D721Med (cell line): Measurements from ENCODE around the gene VLDLR.

Source experiments
- DNase-seq: peaks from one replicate; pipeline ENCODE4 v3.0.0; 2011; ENCODE audit warnings: low spot score; ENCODE audit not compliant: insufficient read length
- FAIRE-seq: peaks from 2 replicates; lab custom pipeline; 2011; peaks lifted over from hg19 to GRCh38; lab: Jason Lieb, UNC
- TF ChIP-seq, protein P1 (sequence below): IDR thresholded peaks from 2 replicates; pipeline ENCODE4 v1.5.1; 2012; ENCODE audit warnings: mild to moderate bottlenecking, control low read depth; ENCODE audit not compliant: insufficient read depth; ENCODE audit errors: missing control alignments

VLDLR gene

DNA sequence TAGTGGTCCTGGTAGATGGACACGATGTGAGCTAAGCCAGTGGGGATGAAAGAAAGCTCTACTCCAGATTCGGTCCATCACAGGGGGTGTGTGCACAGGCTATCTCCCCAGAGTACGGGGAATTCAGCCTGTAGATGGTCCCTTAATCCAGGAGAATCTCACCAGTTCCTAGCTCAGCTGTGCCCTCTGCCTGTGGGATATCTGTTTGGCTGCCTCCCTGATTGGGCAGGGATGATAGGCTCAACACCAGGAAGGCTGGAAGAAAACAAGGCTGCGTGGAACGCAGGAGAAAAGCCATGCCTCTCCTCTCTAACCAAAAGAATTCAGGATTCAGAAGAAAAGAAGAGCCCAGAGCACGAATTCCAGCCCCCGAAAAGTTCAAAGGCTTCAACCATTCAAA, 40.9 kb downstream of the VLDLR start:
- FAIRE-seq (no peak), DNase-seq (no peak)
- TF ChIP-seq, protein P1, sequence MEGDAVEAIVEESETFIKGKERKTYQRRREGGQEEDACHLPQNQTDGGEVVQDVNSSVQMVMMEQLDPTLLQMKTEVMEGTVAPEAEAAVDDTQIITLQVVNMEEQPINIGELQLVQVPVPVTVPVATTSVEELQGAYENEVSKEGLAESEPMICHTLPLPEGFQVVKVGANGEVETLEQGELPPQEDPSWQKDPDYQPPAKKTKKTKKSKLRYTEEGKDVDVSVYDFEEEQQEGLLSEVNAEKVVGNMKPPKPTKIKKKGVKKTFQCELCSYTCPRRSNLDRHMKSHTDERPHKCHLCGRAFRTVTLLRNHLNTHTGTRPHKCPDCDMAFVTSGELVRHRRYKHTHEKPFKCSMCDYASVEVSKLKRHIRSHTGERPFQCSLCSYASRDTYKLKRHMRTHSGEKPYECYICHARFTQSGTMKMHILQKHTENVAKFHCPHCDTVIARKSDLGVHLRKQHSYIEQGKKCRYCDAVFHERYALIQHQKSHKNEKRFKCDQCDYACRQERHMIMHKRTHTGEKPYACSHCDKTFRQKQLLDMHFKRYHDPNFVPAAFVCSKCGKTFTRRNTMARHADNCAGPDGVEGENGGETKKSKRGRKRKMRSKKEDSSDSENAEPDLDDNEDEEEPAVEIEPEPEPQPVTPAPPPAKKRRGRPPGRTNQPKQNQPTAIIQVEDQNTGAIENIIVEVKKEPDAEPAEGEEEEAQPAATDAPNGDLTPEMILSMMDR: no peak

- TF ChIP-seq, protein P1: no peak
- no peak for DNase-seq
- no peak for FAIRE-seq
These were observed 42.0 kb downstream of the VLDLR start for GRCh38 chr9:2663461-2664173.

- FAIRE-seq (no peak), DNase-seq (no peak)
- TF ChIP-seq, protein P1: no peak
These were observed 42.8 kb downstream of the VLDLR start for GRCh38 chr9:2664174-2665065.

GRCh38 chr9:2666569-2666968, 45.0 kb downstream of the VLDLR start:
- TF ChIP-seq, protein P1: no peak
- no peak for FAIRE-seq
- no peak for DNase-seq

DNA sequence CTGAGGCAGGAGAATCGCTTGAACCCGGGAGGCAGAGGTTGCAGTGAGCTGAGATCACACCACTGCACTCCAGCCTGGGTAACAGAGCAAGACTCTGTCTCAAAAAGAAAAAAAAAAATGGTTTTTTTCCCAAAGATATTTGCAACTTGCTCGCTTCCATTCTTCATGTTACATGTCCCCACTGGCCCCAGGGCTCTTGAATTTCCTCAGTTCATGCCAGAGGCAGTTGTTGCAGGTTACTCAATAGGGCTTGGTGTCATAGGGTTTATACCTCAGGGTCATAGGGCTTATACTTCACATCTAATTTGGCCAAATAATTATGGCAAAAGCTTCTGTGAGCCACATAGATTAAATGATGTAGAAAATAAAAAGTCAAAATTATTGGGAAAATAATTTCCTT, 51.6 kb downstream of the VLDLR start:
- TF ChIP-seq, protein P1: no peak
- FAIRE-seq (no peak), DNase-seq (no peak)

DNA sequence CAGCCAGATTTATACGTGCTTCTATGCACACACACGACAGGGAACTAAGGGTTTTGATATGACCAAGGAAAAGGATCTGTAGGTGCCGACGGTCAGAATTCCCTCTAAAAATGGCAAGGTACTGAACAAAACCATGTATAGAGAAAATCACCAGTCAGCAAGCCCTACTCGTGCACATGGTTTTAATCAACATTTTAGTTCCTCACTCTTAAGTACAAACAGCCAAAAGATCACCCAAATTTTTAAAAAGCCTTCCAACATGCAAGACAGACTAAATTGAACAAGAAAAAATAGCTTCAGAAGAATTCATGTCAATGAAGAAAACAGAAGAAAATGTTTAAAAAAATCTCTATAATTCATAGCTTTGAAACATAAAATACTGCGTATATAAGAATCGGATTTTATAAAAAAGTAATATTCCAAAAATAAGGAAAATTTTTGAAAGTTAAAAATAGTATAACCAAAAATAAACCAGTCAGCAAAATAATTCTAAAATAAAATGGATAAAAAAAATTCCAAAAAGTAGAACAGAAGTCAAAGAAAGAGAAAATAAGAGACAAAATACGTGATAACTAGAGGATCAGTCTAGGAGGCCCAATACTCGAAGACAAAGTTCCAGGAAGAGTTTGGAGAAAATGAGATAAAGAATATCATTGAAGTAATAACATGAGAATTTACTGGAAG, 52.7 kb downstream of the VLDLR start:
- DNase-seq (no peak), FAIRE-seq (no peak)
- TF ChIP-seq, protein P1: no peak
